H9 (cell line): ENCODE data around the gene TMEM239. TPM values are rescaled to one million over a fixed set of nuclear protein-coding genes. Genes with fewer than 3 reads are reported as not detected.

Experiments used
- DNase-seq: peaks from one replicate; pipeline ENCODE4 v3.0.0-alpha.2; 2017
- H2AFZ ChIP-seq: one replicate; pipeline ENCODE4 v1.6.1; 2013; ENCODE audit warnings: mild to moderate bottlenecking, low read length, control low read depth, moderate library complexity
- H2AK5ac ChIP-seq: 2 replicates; pipeline ENCODE4 v1.6.1; 2013; ENCODE audit warnings: low read length, control low read depth, mixed read lengths; ENCODE audit not compliant: insufficient read length
- H2BK120ac ChIP-seq: one replicate; pipeline ENCODE4 v1.6.1; 2013; ENCODE audit warnings: low read depth, mild to moderate bottlenecking, low read length, control low read depth, inconsistent platforms; ENCODE audit not compliant: poor library complexity, severe bottlenecking
- H2BK12ac ChIP-seq: 2 replicates; pipeline ENCODE4 v1.6.1; 2013; ENCODE audit warnings: low read length, control low read depth, mixed read lengths, low read depth; ENCODE audit not compliant: insufficient read length
- H2BK15ac ChIP-seq: 2 replicates; pipeline ENCODE4 v1.6.1; 2013; ENCODE audit warnings: low read depth, low read length, control low read depth
- H2BK20ac ChIP-seq: one replicate; pipeline ENCODE4 v1.6.1; 2013; ENCODE audit warnings: low read depth, mild to moderate bottlenecking, low read length, control low read depth, inconsistent platforms; ENCODE audit not compliant: poor library complexity, severe bottlenecking
- H2BK5ac ChIP-seq: 2 replicates; pipeline ENCODE4 v1.6.1; 2013; ENCODE audit warnings: low read length, control low read depth, mixed read lengths; ENCODE audit not compliant: insufficient read length
- H3K14ac ChIP-seq: 2 replicates; pipeline ENCODE4 v1.6.1; 2013; ENCODE audit warnings: low read length, control low read depth; ENCODE audit not compliant: insufficient read depth
- H3K18ac ChIP-seq: 2 replicates; pipeline ENCODE4 v1.6.1; 2013; ENCODE audit warnings: low read depth, mild to moderate bottlenecking, mixed read lengths, low read length, control low read depth; ENCODE audit not compliant: insufficient read length
- H3K23ac ChIP-seq: 2 replicates; pipeline ENCODE4 v1.6.1; 2013; ENCODE audit warnings: low read length, control low read depth, mixed read lengths, low read depth; ENCODE audit not compliant: insufficient read length
- H3K23me2 ChIP-seq: 2 replicates; pipeline ENCODE4 v1.6.1; 2013; ENCODE audit warnings: low read depth, mild to moderate bottlenecking, mixed read lengths, low read length, control low read depth; ENCODE audit not compliant: insufficient read length, poor library complexity, severe bottlenecking
- H3K27ac ChIP-seq: 2 replicates; pipeline ENCODE4 v1.5.1; 2013; ENCODE audit warnings: low read length, control low read depth, mixed read lengths, low read depth; ENCODE audit not compliant: insufficient read length
- H3K27me3 ChIP-seq: 2 replicates; pipeline ENCODE4 v1.6.1; 2013; ENCODE audit warnings: low read length, control low read depth, inconsistent platforms; ENCODE audit not compliant: insufficient read depth
- H3K4ac ChIP-seq: 2 replicates; pipeline ENCODE4 v1.6.1; 2013; ENCODE audit warnings: low read depth, mild to moderate bottlenecking, control low read depth, inconsistent platforms, low read length, moderate library complexity
- H3K4me1 ChIP-seq: 2 replicates; pipeline ENCODE4 v1.6.1; 2013; ENCODE audit warnings: low read length, control low read depth, inconsistent platforms; ENCODE audit not compliant: insufficient read depth
- H3K4me2 ChIP-seq: 2 replicates; pipeline ENCODE4 v1.6.1; 2013; ENCODE audit warnings: low read length, control low read depth, mixed read lengths; ENCODE audit not compliant: insufficient read length, insufficient read depth
- H3K56ac ChIP-seq: 2 replicates; pipeline ENCODE4 v1.6.1; 2013; ENCODE audit warnings: low read depth, mild to moderate bottlenecking, mixed read lengths, low read length, control low read depth; ENCODE audit not compliant: insufficient read length
- H3K79me1 ChIP-seq: 2 replicates; pipeline ENCODE4 v1.6.1; 2013; ENCODE audit warnings: low read depth, mild to moderate bottlenecking, moderate library complexity, low read length, control low read depth, inconsistent platforms; ENCODE audit not compliant: insufficient read depth, poor library complexity, severe bottlenecking
- H3K79me2 ChIP-seq: 2 replicates; pipeline ENCODE4 v1.6.1; 2013; ENCODE audit warnings: low read length, control low read depth, inconsistent platforms; ENCODE audit not compliant: insufficient read depth
- H3K9ac ChIP-seq: 2 replicates; pipeline ENCODE4 v1.6.1; 2013; ENCODE audit warnings: low read length, control low read depth, mixed read lengths; ENCODE audit not compliant: insufficient read length; ENCODE audit errors: extremely low read depth
- H3K9me3 ChIP-seq: one replicate; pipeline ENCODE4 v1.6.1; 2013; ENCODE audit warnings: low read depth, low read length, inconsistent platforms; ENCODE audit not compliant: control insufficient read depth
- H3T11ph ChIP-seq: one replicate; pipeline ENCODE4 v1.6.1; 2013; ENCODE audit warnings: mild to moderate bottlenecking, low read length, control low read depth, inconsistent platforms
- H4K20me1 ChIP-seq: one replicate; pipeline ENCODE4 v1.6.1; 2013; ENCODE audit not compliant: control insufficient read depth, insufficient read length, insufficient read depth
- H4K5ac ChIP-seq: 2 replicates; pipeline ENCODE4 v1.6.1; 2013; ENCODE audit warnings: low read depth, mild to moderate bottlenecking, mixed read lengths, low read length, control low read depth; ENCODE audit not compliant: insufficient read length
- H4K8ac ChIP-seq: replicated peaks from 2 replicates; pipeline ENCODE4 v1.6.1; 2013; ENCODE audit warnings: low read length, control low read depth, mixed read lengths, low read depth; ENCODE audit not compliant: insufficient read length
- H4K91ac ChIP-seq: 2 replicates; pipeline ENCODE4 v1.6.1; 2013; ENCODE audit warnings: low read depth, mild to moderate bottlenecking, moderate library complexity, mixed read lengths, low read length, control low read depth; ENCODE audit not compliant: insufficient read length
- H3K27ac Mint-ChIP-seq, 3 experiments: 2 replicates in 2 of 3; 3 replicates in 1 of 3; pipeline ENCODE4 v1.8.0; 2020 to 2021; ENCODE audit warnings: mixed read lengths in 3 of 3, mild to moderate bottlenecking in 1 of 3, moderate library complexity in 1 of 3
- H3K27me3 Mint-ChIP-seq: 2 replicates; pipeline ENCODE4 v1.8.0; 2021; ENCODE audit warnings: low read depth, mild to moderate bottlenecking, moderate library complexity, mixed read lengths
- H3K36me3 Mint-ChIP-seq, 3 experiments: 2 replicates in 2 of 3; 3 replicates in 1 of 3; pipeline ENCODE4 v1.8.0; 2020 to 2021; ENCODE audit warnings: low read depth in 3 of 3, mixed read lengths in 3 of 3; ENCODE audit not compliant: insufficient read depth in 1 of 3
- H3K4me1 Mint-ChIP-seq, 2 experiments: 2 replicates each; pipeline ENCODE4 v1.8.0; 2020; ENCODE audit warnings: mixed read lengths in 2 of 2
- H3K4me3 Mint-ChIP-seq, 2 experiments: 2 replicates in 1 of 2; 3 replicates in 1 of 2; pipeline ENCODE4 v1.8.0; 2020 to 2021; ENCODE audit warnings: mild to moderate bottlenecking in 2 of 2, mixed read lengths in 2 of 2, moderate library complexity in 1 of 2
- H3K9me3 Mint-ChIP-seq, 2 experiments: 2 replicates in 1 of 2; 3 replicates in 1 of 2; pipeline ENCODE4 v1.8.0; 2020; ENCODE audit warnings: mild to moderate bottlenecking in 2 of 2, mixed read lengths in 2 of 2, moderate library complexity in 1 of 2
- CTCF ChIP-seq: fragments of 200-600 bp; sonication (generic); conservative IDR thresholded peaks from 3 replicates; pipeline ENCODE4 v1.8.0; 2021; ENCODE audit warnings: antibody characterized with exemption, mild to moderate bottlenecking
- WGBS: extraction: QIAGEN DNeasy Blood & Tissue Kit; methylation state at CpG from one replicate; pipeline ENCODE4 v1.1.7; 2013; ENCODE audit warnings: missing lambda C conversion rate, low lambda C conversion rate, mixed read lengths; ENCODE audit not compliant: insufficient read length; ENCODE audit errors: extremely low coverage; 5-methylcytosine and 5-hydroxymethylcytosine counted together
- total RNA-seq: library from RNA; stranded (reverse); gene quantifications from 2 replicates; pipeline ENCODE4 v1.2.1, GENCODE V29; 2021

The TMEM239 gene
- total RNA-seq, 1 experiment from 2014 or later, result not detected

- no peak overlapping the region; a peak in 1 of 5 replicates for H3K4me3 Mint-ChIP-seq
- H3K18ac ChIP-seq, result no peak overlapping the region
- peaks cover 42% of the 10 kb centered on the region for H3K27me3 Mint-ChIP-seq
- H3K27me3 ChIP-seq, result no peaks in the 10 kb centered on the region; the same call in 1 of the 2 replicates
- H3K4ac ChIP-seq, result no peak overlapping the region
- no peak overlapping the region for H2BK20ac ChIP-seq
- TF ChIP-seq CTCF, result no peak
- no peak overlapping the region for H3T11ph ChIP-seq
- H2AFZ ChIP-seq, result no peak overlapping the region
- H4K8ac ChIP-seq, result no peak overlapping the region
- H3K23ac ChIP-seq, result no peak overlapping the region
- H3K79me2 ChIP-seq, result no peaks in the 10 kb centered on the region
- H2BK15ac ChIP-seq, result no peak overlapping the region
- H2BK12ac ChIP-seq, result no peak overlapping the region
- no peaks in the 10 kb centered on the region for H4K20me1 ChIP-seq
- H3K79me1 ChIP-seq, result no peaks in the 10 kb centered on the region
- H2BK120ac ChIP-seq, result no peak overlapping the region
- H3K23me2 ChIP-seq, result no peaks in the 10 kb centered on the region
- no peak overlapping the region for H4K5ac ChIP-seq
- no peak overlapping the region for H4K91ac ChIP-seq
- H2AK5ac ChIP-seq, result no peak overlapping the region
- H3K14ac ChIP-seq, result no peak overlapping the region
- H3K9me3 ChIP-seq, result no peaks in the 10 kb centered on the region
- H3K36me3 Mint-ChIP-seq, result no peaks in the 10 kb centered on the region
- H3K27ac ChIP-seq, result no peak overlapping the region
- H3K4me1 ChIP-seq, result no peaks in the 10 kb centered on the region
- no peak overlapping the region for H2BK5ac ChIP-seq
- H3K9ac ChIP-seq, result no peak overlapping the region
- no peaks in the 10 kb centered on the region for H3K4me1 Mint-ChIP-seq
- no peak overlapping the region for H3K27ac Mint-ChIP-seq
- no peak for DNase-seq
- no peak overlapping the region for H3K4me2 ChIP-seq
- H3K56ac ChIP-seq, result no peak overlapping the region
- no CpG with 5 or more reads among the region's 10 CpGs for WGBS
- H3K9me3 Mint-ChIP-seq, result peaks cover 4 to 6% of the 10 kb centered on the region in 2 experiments; a peak in 1 of 5 replicates
These were observed 37.4 kb upstream of the TMEM239 start for GRCh38 chr20:2778602-2779321.
